DMS79 (cell line): ENCODE data around the gene SUCNR1.
"Not testable (repeated sequence)": the region's sequence is repeated elsewhere in the genome, so short reads cannot be mapped to it uniquely, and the experiment has no call there.

Experiments
- DNase-seq: peaks from one replicate; lab custom pipeline; 2025; lab: John Stamatoyannopoulos, UW

The SUCNR1 gene

GRCh38 chr3:151873398-151873797 is at the start of gene SUCNR1:
Gene SUCNR1 (plus strand): TSS chr3:151873643. CDS start chr3:151879893, 6,250 bp downstream.
- DNase-seq, result no peak

- DNase-seq, result no peak
Measured at GRCh38 chr3:151827816-151828215, 45.6 kb upstream of the SUCNR1 start.

GRCh38 chr3:151835751-151836525 is 37.5 kb upstream of the SUCNR1 start:
- no peak for DNase-seq

GRCh38 chr3:151837057-151837456 is 36.4 kb upstream of the SUCNR1 start:
- DNase-seq, result no peak

GRCh38 chr3:151838574-151839312 is 34.7 kb upstream of the SUCNR1 start:
- DNase-seq, result no peak

- DNase-seq, result no peak
Measured at GRCh38 chr3:151839313-151839631, 34.2 kb upstream of the SUCNR1 start.

GRCh38 chr3:151841801-151842200 is 31.6 kb upstream of the SUCNR1 start:
- no peak for DNase-seq

GRCh38 chr3:151843275-151843674 is 30.2 kb upstream of the SUCNR1 start:
- DNase-seq, result no peak

- DNase-seq, result no peak
Measured at GRCh38 chr3:151845306-151845905, 28.0 kb upstream of the SUCNR1 start.

- DNase-seq, result not testable (repeated sequence)
Measured at GRCh38 chr3:151850065-151850464, 23.4 kb upstream of the SUCNR1 start.

- no peak for DNase-seq
Measured at GRCh38 chr3:151852074-151852811, 21.2 kb upstream of the SUCNR1 start.

GRCh38 chr3:151856118-151856517 is 17.3 kb upstream of the SUCNR1 start:
- DNase-seq, result no peak

GRCh38 chr3:151856641-151857040 is 16.8 kb upstream of the SUCNR1 start:
- DNase-seq, result no peak

- no peak for DNase-seq
Measured at GRCh38 chr3:151859233-151859673, 14.2 kb upstream of the SUCNR1 start.

- DNase-seq, result no peak
Measured at GRCh38 chr3:151859905-151860304, 13.5 kb upstream of the SUCNR1 start.

- no peak for DNase-seq
Measured at GRCh38 chr3:151863611-151864010, 9.8 kb upstream of the SUCNR1 start.

GRCh38 chr3:151864423-151865101 is 8.9 kb upstream of the SUCNR1 start:
- no peak for DNase-seq

- no peak for DNase-seq
Measured at GRCh38 chr3:151866711-151867410, 6.6 kb upstream of the SUCNR1 start.

GRCh38 chr3:151867666-151868065 is 5.8 kb upstream of the SUCNR1 start:
- DNase-seq, result no peak

GRCh38 chr3:151869181-151869580 is 4.3 kb upstream of the SUCNR1 start:
- DNase-seq, result no peak
